Neutrophil (primary cell): ENCODE data around the gene ITPA.

Source experiments
- H3K27ac ChIP-seq: fragments of 200-600 bp; sonication (generic); 2 replicates; pipeline ENCODE4 v1.5.1; 2016; ENCODE audit warnings: mild to moderate bottlenecking, moderate library complexity
- H3K27me3 ChIP-seq: fragments of 200-600 bp; sonication (generic); 2 replicates; pipeline ENCODE4 v1.6.0; 2016; ENCODE audit warnings: mild to moderate bottlenecking
- H3K36me3 ChIP-seq: fragments of 200-600 bp; sonication (generic); 2 replicates; pipeline ENCODE4 v1.5.1; 2017
- H3K4me1 ChIP-seq, 2 experiments: fragments of 200-600 bp in 1 of 2; sonication (generic) in 1 of 2; 1 replicate in 1 of 2; 2 replicates in 1 of 2; pipeline versions ENCODE4 v1.5.1 to v1.6.1; 2013 to 2016; ENCODE audit warnings: low read depth in 1 of 2, low read length in 1 of 2, mild to moderate bottlenecking in 1 of 2, moderate library complexity in 1 of 2; ENCODE audit not compliant: control insufficient read depth in 1 of 2, insufficient read depth in 1 of 2
- H3K4me3 ChIP-seq, 2 experiments: fragments of 200-600 bp in 1 of 2; sonication (generic) in 1 of 2; 1 replicate in 1 of 2; 2 replicates in 1 of 2; pipeline ENCODE4 v1.5.1; 2013 to 2016; ENCODE audit warnings: low read depth in 1 of 2, low read length in 1 of 2, mild to moderate bottlenecking in 1 of 2, moderate library complexity in 1 of 2
- H3K9me3 ChIP-seq: fragments of 200-600 bp; sonication (generic); 2 replicates; pipeline ENCODE4 v1.5.1; 2016
- CTCF ChIP-seq: fragments of 200-600 bp; sonication (generic); IDR thresholded peaks from 2 replicates; pipeline ENCODE4 v1.5.1; 2016; ENCODE audit warnings: antibody characterized with exemption

The ITPA gene

GRCh38 chr20:3251806-3252205, 42.5 kb downstream of the ITPA start:
- Histone ChIP-seq H3K27me3 (peaks cover 39% of the 10 kb centered on the region), H3K4me3 (no peak overlapping the region), H3K9me3 (no peaks in the 10 kb centered on the region), H3K4me1 (no peaks in the 10 kb centered on the region), H3K36me3 (peaks cover 26% of the 10 kb centered on the region), H3K27ac (no peak overlapping the region)
- no peak for TF ChIP-seq CTCF

GRCh38 chr20:3255728-3256127, 46.4 kb downstream of the ITPA start:
- no peak for TF ChIP-seq CTCF
- H3K36me3 ChIP-seq = peaks cover 33% of the 10 kb centered on the region
- H3K4me3 ChIP-seq = no peak overlapping the region
- H3K27me3 ChIP-seq = no peaks in the 10 kb centered on the region
- H3K4me1 ChIP-seq = no peaks in the 10 kb centered on the region
- H3K27ac ChIP-seq = no peak overlapping the region
- no peaks in the 10 kb centered on the region for H3K9me3 ChIP-seq

DNA sequence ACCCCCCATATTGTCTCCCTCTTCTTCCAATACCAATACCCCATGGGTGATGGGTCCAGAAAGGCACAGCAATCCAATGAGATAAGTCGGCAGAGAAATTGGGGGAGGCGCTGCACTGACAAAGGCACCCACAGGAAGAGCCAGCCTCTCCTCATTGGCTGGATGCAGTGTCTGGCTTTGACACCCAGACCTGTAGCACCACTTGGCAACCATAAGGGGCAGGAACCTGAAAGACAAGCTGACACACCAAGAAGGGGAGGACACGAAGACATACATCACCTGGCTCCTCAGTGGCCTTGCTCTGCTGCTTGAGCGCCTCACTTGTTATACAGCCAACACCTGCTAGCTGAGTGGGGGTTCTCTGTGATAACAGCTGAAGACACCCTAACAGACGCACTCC, 49.1 kb downstream of the ITPA start:
- Histone ChIP-seq H3K4me1 (no peaks in the 10 kb centered on the region), H3K9me3 (no peaks in the 10 kb centered on the region), H3K27ac (no peak overlapping the region), H3K27me3 (no peaks in the 10 kb centered on the region), H3K4me3 (no peak overlapping the region), H3K36me3 (peaks cover 27% of the 10 kb centered on the region)
- no peak for TF ChIP-seq CTCF

DNA sequence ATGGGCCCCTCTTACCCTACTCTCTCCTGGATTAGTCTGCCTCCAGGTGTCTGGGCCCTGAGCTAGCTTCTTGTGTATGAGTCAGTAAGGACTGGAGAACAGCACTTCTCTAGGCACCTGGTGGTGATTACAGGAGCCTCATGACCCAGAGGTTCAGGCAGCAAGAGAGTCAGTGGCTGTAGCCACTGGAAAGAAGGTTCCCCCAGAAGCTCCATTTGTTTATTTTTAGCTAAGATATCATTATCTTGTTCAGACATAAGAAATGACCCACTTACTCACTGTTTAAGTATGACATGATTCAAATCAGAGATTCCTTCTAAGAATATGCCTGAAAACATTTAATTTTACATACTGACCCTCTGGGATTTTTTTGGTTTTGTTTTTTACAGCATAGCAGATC, 53.3 kb downstream of the ITPA start:
- H3K27me3 ChIP-seq = no peaks in the 10 kb centered on the region
- H3K36me3 ChIP-seq = peaks cover 7% of the 10 kb centered on the region
- no peak for TF ChIP-seq CTCF
- H3K4me3 ChIP-seq = no peak overlapping the region
- no peaks in the 10 kb centered on the region for H3K9me3 ChIP-seq
- no peaks in the 10 kb centered on the region for H3K4me1 ChIP-seq
- H3K27ac ChIP-seq = no peak overlapping the region

- Histone ChIP-seq H3K4me1 (no peaks in the 10 kb centered on the region), H3K27ac (no peak overlapping the region)
Measured at GRCh38 chr20:3270051-3270450, 60.8 kb downstream of the ITPA start.

More at GRCh38 chr20:3270051-3270450, 60.8 kb downstream of the ITPA start:
- Histone ChIP-seq H3K4me3 (no peak overlapping the region), H3K27me3 (no peaks in the 10 kb centered on the region), H3K36me3 (no peaks in the 10 kb centered on the region), H3K9me3 (no peaks in the 10 kb centered on the region)
- TF ChIP-seq CTCF = no peak
